Activated T-helper 17 cell treated with anti-CD3 and anti-CD28 coated beads, Interleukin-2, amount 50 U/mL, for 72 hours (primary cell): Measurements from ENCODE around the gene TSPEAR. TPM values are rescaled to one million over a fixed set of nuclear protein-coding genes. Genes with fewer than 3 reads are reported as not detected.
"Not testable (repeated sequence)": the region's sequence is repeated elsewhere in the genome, so short reads cannot be mapped to it uniquely, and the experiment has no call there.

Source experiments
- ATAC-seq: fragments of 150-1000 bp; cut with Tn5 transposase; replicated peaks from 2 replicates; pipeline ENCODE4 v1.10.0; 2021; ENCODE audit warnings: mild to moderate bottlenecking, moderate library complexity
- H3K27ac Mint-ChIP-seq: one replicate; pipeline ENCODE4 v1.8.0; 2022; ENCODE audit warnings: mixed read lengths
- H3K27me3 Mint-ChIP-seq: one replicate; pipeline ENCODE4 v1.8.0; 2022; ENCODE audit warnings: mixed read lengths
- H3K36me3 Mint-ChIP-seq: one replicate; pipeline ENCODE4 v1.8.0; 2022; ENCODE audit warnings: low read depth, mild to moderate bottlenecking, mixed read lengths
- H3K4me1 Mint-ChIP-seq: one replicate; pipeline ENCODE4 v1.8.0; 2022; ENCODE audit warnings: mixed read lengths
- H3K4me3 Mint-ChIP-seq: one replicate; pipeline ENCODE4 v1.8.0; 2022; ENCODE audit warnings: mild to moderate bottlenecking, mixed read lengths
- H3K9me3 Mint-ChIP-seq: one replicate; pipeline ENCODE4 v1.8.0; 2022; ENCODE audit warnings: mixed read lengths
- total RNA-seq, 2 donors: library from RNA; stranded (reverse); gene quantifications; one replicate each; pipeline ENCODE4 v1.2.3, GENCODE V29; 2022

TSPEAR gene
- total RNA-seq, 2 donors from 2014 or later: 0.08 TPM; not detected in 1

DNA sequence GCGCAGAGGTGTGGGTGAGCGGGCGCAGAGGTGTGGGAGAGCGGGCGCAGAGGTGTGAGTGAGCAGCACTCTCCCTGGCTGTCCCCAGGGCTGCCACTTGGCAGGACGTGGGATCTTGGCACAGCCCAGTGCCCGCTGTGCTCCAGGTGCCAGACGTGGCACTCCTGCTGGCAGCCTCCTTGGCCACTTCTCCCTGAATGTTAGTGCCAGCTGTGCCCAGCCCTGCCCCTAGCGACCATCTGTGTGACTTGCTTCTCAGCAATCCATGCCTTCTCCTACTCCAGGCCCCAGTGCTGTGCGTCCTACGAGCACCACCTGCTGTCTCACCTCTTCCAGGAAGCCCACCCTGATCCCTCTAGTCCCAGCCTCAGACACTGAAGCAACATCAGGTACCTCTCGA, 201.8 kb downstream of the TSPEAR start:
- Mint-ChIP-seq H3K4me3 (no peak overlapping the region), H3K36me3 (no peaks in the 10 kb centered on the region), H3K9me3 (no peaks in the 10 kb centered on the region), H3K4me1 (no peaks in the 10 kb centered on the region), H3K27ac (no peak overlapping the region), H3K27me3 (peaks cover 3% of the 10 kb centered on the region)
- no peak for ATAC-seq

DNA sequence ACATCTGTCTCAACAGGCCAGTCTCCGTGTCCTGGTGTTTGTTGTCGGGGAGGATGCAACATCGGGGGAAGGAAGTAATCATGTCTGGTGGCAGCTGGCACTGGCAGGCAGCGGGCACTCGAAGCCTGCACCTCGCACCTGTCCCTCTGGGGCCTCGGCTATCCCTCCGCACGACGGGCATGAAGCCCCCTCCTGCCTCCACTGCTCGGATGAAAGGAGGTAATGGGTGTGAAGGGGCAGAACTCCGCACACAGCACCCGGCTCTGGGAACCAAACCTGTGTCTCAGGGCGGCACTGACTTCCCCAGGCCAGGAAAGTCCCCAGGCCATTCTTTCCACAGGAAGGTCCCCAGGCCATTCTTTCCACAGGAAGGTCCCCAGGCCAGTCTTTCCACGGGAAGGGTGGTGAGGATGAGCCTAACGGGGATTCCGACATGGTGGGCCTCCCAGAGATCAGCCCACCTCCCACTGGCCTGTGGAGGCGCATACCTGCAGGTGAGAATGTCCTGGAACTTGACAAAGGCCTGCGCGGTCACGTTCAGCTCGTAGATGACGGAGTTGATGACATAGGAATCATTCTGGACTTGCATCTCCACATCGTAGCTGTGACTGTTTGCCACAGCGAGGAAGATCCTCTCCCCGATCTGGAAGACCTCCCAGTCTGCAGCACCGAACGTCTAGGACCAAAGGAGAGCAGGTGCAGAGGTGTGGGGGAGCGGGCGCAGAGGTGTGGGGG, 202.5 kb downstream of the TSPEAR start:
- Mint-ChIP-seq H3K36me3 (no peaks in the 10 kb centered on the region), H3K4me1 (no peaks in the 10 kb centered on the region), H3K27me3 (peaks cover 3% of the 10 kb centered on the region), H3K4me3 (no peak overlapping the region), H3K9me3 (no peaks in the 10 kb centered on the region), H3K27ac (no peak overlapping the region)
- no peak for ATAC-seq

DNA sequence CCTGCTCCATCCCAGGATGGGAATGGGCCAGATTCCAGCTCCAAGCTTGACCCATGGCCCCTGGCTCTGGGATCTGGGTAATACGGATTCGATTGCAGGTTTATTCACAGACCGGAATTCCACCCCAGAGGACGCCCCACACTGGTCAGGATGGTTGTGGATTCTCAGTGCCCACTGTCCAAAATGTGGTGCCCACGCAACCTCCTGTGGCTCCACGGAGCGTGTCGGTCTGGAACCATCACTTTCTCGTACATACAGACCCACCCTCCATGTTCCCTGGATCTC, 203.0 kb downstream of the TSPEAR start:
- Mint-ChIP-seq H3K9me3 (no peaks in the 10 kb centered on the region), H3K4me3 (no peak overlapping the region), H3K27me3 (peaks cover 3% of the 10 kb centered on the region), H3K4me1 (no peaks in the 10 kb centered on the region), H3K36me3 (no peaks in the 10 kb centered on the region), H3K27ac (no peak overlapping the region)
- ATAC-seq: no peak

DNA sequence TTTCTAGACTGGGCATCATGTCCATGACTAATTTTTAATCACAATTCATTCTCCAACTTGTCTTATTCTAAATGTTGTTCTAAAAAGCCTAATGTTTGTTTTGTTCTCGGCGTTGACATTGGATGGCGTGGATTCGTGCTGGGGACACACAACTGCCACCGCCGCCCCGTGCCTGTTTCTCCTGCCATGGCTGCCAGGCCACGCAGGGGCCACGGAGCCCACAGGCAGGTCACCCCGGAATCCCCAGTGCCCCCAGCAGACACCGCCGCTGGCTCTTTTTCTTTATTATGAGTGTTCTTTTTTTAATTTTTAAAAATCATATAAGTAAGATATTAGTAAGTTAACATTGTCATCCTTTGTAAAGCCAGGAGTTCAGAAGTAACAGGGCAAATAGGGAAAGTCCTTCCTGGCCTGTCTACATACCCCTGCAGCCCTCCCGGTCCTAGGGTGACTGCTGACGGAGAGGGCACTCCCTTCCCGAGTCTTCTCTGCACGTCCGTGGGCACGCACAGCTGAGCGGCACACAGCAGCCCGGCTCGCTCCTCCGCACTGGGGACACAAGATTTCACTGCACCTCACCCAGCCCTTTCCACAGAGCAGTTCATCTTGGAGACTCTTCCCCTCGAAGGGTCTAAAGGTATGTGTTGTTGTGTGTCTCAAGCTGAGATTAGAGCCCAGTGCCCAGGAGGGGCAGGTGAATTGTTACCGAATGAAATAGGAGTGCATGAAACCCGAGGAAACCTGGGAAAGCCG, 203.5 kb downstream of the TSPEAR start:
- H3K9me3 Mint-ChIP-seq: no peaks in the 10 kb centered on the region
- no peak overlapping the region for H3K4me3 Mint-ChIP-seq
- ATAC-seq: no peak
- H3K27ac Mint-ChIP-seq: no peak overlapping the region
- no peaks in the 10 kb centered on the region for H3K36me3 Mint-ChIP-seq
- H3K27me3 Mint-ChIP-seq: peaks cover 3% of the 10 kb centered on the region
- H3K4me1 Mint-ChIP-seq: no peaks in the 10 kb centered on the region

DNA sequence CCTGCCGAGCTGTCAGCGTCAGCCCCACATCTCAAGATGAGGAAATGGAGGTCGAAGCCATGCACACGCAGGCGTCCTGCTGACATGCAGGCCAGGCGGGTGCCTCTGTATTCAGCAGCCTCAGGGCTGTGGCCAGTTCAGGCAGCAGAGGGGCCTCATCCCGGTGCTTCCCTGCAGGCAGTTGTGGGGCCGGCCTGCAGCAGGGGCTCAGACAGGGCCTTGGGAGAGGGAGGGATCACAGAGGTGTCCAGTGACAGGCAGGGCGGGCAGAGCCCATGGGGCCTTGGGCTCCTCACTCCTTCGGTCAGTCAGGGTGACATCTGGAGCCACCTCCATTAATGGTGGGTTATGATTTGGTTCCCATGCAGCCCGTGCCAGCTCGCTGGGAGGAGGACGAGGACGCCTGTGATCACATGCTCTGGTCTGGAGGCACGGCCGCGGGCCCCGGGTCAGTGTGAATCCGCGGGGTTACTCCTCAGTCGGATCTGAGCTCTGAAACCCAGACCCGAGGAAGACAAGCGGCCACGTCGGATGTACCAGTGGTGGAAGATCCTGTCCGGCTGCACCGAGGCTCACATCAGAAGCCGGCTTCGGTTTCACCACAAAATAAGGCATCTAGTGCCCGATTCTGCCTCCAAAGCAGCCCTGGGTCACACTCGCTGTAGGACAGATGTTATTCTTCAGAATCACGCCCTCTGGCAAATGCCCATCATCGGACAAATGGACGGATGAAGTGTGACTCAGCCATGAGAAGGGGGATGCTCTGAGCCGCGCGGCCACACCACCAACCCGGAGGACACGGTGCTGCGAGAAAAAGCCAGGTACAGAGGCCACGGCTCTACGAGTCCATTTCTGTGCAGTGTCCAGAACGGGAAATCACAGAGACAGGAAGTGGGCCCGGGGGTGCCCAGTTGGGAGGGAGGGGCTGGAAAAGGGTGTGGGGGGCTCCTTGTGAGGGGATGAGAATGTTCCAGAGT, 204.8 kb downstream of the TSPEAR start:
- Mint-ChIP-seq H3K9me3 (no peaks in the 10 kb centered on the region), H3K36me3 (no peaks in the 10 kb centered on the region), H3K4me3 (no peak overlapping the region), H3K27me3 (peaks cover 3% of the 10 kb centered on the region), H3K4me1 (no peaks in the 10 kb centered on the region), H3K27ac (no peak overlapping the region)
- ATAC-seq: no peak

DNA sequence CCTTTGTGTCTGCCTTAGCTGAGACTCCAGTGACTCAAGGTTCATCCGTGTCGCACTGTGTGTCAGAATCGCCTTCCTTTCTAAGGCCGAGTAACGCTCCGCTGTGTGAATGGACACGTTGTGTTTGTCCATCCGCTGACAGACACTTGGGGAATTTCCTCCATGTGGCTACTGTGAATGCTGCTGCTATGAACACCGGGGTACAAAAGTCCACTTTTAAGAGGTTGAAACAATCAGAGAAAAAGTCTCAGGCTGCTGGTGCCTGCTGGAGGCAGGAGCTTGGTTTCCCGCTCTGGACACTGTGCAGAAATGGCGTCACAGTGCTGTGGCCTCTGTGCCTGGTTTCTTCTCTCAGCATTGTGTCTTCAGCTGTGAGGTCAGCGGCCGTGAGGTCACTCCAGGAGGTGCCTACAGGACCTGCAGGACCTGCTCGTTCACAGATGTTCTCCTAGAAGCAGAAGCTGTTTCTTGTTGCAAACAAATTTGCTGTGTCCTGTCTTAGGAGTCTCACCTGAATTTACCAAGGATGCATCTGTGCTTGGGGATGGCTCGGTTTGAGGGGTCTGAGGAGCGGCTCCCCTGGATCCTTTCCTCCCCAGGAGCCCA, 205.6 kb downstream of the TSPEAR start:
- H3K4me3 Mint-ChIP-seq: no peak overlapping the region
- H3K27ac Mint-ChIP-seq: no peak overlapping the region
- no peak for ATAC-seq
- H3K4me1 Mint-ChIP-seq: no peaks in the 10 kb centered on the region
- no peaks in the 10 kb centered on the region for H3K9me3 Mint-ChIP-seq
- H3K27me3 Mint-ChIP-seq: peaks cover 3% of the 10 kb centered on the region
- H3K36me3 Mint-ChIP-seq: no peaks in the 10 kb centered on the region

DNA sequence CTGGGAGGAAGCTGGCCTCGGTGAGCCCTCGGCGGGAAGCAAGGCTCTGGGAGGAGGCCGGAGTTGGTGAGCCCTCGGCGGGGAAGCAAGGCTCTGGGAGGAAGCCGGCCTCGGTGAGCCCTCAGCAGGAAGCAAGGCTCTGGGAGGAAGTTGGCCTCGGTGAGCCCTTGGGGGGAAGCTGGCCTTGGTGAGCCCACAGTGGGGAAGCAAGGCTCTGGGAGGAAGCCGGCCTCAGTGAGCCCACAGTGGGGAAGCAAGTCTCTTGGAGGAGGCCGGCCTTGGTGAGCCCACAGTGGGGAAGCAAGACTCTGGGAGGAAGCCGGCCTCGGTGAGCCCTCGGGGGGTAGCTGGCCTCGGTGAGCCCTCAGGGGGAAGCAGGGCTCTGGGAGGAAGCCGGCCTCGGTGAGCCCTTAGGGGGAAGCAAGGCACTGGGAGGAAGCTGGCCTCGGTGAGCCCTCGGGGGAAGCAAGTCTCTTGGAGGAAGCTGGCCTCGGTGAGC, 207.4 kb downstream of the TSPEAR start:
- Mint-ChIP-seq H3K4me3 (no peak overlapping the region), H3K9me3 (no peaks in the 10 kb centered on the region), H3K27me3 (no peaks in the 10 kb centered on the region), H3K27ac (no peak overlapping the region), H3K36me3 (no peaks in the 10 kb centered on the region), H3K4me1 (no peaks in the 10 kb centered on the region)
- no peak for ATAC-seq

DNA sequence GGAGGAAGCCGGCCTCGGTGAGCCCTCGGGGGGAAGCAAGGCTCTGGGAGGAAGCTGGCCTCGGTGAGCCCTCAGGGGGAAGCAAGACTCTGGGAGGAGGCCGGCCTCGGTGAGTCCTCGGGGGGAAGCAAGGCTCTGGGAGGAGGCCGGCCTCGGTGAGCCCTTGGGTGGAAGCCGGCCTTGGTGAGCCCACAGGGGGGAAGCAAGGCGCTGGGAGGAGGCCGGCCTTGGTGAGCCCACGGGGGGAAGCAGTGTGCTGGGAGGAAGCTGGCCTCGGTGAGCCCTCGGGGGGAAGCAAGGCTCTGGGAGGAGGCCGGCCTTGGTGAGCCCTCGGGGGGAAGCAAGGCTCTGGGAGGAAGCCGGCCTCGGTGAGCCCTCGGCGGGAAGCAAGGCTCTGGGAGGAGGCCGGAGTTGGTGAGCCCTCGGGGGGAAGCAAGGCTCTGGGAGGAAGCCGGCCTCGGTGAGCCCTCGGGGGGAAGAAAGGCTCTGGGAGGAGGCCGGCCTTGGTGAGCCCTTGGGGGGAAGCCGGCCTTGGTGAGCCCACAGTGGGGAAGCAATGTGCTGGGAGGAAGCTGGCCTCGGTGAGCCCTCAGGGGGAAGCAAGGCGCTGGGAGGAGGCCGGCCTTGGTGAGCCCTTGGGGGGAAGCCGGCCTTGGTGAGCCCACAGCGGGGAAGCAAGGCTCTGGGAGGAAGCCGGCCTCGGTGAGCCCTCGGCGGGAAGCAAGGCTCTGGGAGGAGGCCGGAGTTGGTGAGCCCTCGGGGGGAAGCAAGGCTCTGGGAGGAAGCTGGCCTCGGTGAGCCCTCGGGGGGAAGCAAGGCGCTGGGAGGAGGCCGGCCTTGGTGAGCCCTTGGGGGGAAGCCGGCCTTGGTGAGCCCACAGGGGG, 208.1 kb downstream of the TSPEAR start:
- not testable (repeated sequence) for ATAC-seq, H3K9me3 Mint-ChIP-seq, H3K27ac Mint-ChIP-seq, H3K36me3 Mint-ChIP-seq, H3K27me3 Mint-ChIP-seq, H3K4me3 Mint-ChIP-seq, H3K4me1 Mint-ChIP-seq

DNA sequence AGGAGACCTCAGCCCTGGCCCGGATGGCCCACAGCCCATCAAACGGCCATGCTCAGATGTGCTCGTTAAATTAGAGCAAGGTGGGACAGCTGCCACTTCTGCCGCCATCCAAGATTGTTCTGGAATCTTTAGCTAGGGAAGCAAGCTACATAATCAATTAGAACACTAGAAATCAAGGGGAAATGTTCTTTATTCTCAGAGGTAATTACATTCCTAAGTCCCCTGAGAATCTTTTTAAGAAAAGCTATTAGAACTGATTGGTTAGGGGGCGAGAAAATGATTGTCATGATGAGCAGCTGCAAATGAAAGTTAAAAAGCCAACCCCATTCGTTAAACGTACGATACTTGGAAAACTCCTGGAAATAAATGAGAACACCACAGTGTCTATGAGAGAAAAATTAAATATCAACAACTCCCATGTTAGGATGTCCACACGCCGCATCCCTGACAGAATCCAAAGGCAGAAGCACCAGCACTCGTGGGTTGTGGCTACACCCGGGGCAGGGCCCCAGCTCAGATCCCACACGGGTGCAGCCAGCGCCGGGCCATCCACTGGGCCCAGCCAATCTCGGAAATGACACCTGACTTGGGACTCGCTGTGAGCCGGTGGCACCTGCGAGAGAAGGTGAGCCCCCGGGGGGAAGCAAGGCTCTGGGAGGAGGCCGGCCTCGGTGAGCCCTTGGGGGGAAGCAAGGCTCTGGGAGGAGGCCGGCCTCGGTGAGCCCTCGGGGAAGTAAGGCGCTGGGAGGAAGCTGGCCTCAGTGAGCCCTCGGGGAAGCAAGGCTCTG, 209.0 kb downstream of the TSPEAR start:
- ATAC-seq: no peak

DNA sequence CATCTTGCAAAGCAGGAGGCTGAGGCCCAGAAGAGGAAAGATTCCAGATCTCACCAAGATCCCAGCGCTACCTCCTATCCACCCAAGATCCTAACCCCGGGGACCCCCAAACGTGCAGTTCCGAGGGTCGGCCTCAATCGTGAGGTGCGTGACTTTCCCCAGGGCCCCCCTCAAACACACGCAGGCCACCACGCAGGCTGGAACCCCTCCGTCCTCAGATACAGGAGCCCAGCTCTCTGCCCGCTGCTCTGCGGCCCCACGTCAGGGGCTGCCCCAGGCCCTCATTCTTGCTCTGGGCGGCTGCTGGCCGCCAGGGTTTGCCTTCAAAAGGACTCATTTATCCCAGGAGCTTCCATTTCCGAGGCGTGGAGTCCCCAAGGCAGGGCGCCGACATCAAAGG, 211.3 kb downstream of the TSPEAR start:
- no peaks in the 10 kb centered on the region for H3K36me3 Mint-ChIP-seq
- ATAC-seq: no peak
- no peak overlapping the region for H3K27ac Mint-ChIP-seq
- H3K4me1 Mint-ChIP-seq: no peaks in the 10 kb centered on the region
- no peaks in the 10 kb centered on the region for H3K9me3 Mint-ChIP-seq
- H3K27me3 Mint-ChIP-seq: peaks cover 11% of the 10 kb centered on the region
- H3K4me3 Mint-ChIP-seq: no peak overlapping the region

More for the DNA sequence above, 209.0 kb downstream of the TSPEAR start:
- H3K4me1 Mint-ChIP-seq: no peaks in the 10 kb centered on the region
- H3K27ac Mint-ChIP-seq: no peak overlapping the region
- H3K36me3 Mint-ChIP-seq: no peaks in the 10 kb centered on the region
- no peak overlapping the region for H3K4me3 Mint-ChIP-seq
- peaks cover 3% of the 10 kb centered on the region for H3K27me3 Mint-ChIP-seq
- H3K9me3 Mint-ChIP-seq: no peaks in the 10 kb centered on the region

DNA sequence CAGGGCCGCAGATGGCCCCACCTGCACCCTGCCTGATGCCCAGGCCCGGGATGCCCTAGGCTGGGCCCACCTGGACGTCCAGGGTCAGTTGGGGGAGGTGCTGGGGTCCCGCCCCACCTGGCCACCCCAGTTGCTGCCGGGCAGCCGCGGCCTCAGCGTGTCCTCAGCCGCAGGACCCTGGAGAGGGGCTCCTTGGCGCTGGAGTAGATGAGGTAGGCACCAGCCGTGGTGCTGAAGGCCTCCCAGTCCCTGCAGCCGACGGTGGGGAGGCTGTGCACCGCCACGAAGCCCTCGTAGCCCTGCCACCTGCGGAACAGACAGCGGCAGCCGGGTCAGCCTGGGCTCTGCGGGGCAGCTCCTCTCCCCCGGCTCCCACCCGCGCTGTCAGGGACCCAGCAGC, 211.7 kb downstream of the TSPEAR start:
- Mint-ChIP-seq H3K27me3 (peaks cover 11% of the 10 kb centered on the region), H3K4me3 (no peak overlapping the region), H3K27ac (no peak overlapping the region), H3K9me3 (no peaks in the 10 kb centered on the region), H3K36me3 (no peaks in the 10 kb centered on the region), H3K4me1 (no peaks in the 10 kb centered on the region)
- no peak for ATAC-seq

DNA sequence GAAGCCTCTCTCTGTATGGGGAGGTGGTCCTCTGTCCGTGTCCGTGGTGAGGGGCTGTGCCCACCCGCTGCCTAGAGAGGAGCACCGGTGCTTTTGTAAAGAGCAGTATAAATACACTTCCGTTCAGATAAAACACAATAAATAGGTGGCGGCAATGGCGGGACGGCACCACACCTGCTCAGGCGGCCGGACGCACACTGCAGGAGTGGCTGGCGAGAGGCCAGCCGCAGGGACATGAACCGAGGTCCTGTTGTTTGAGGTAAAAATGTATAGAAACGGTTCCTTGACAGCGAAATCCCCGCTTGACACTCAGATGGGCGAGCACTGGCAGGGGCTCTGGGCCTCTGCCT, 212.2 kb downstream of the TSPEAR start:
- H3K9me3 Mint-ChIP-seq: no peaks in the 10 kb centered on the region
- no peak for ATAC-seq
- H3K4me3 Mint-ChIP-seq: no peak overlapping the region
- H3K4me1 Mint-ChIP-seq: no peaks in the 10 kb centered on the region
- H3K27ac Mint-ChIP-seq: no peak overlapping the region
- peaks cover 11% of the 10 kb centered on the region for H3K27me3 Mint-ChIP-seq
- no peaks in the 10 kb centered on the region for H3K36me3 Mint-ChIP-seq
